Measurements from ENCODE around the gene ANGPTL2. TPM values are rescaled to one million over a fixed set of nuclear protein-coding genes. Genes with fewer than 3 reads are reported as not detected.

Gene ANGPTL2
- polyA plus RNA-seq, 1 of the 3 experiments (the other 2 are of a cell fraction): 12.3 TPM

DNA sequence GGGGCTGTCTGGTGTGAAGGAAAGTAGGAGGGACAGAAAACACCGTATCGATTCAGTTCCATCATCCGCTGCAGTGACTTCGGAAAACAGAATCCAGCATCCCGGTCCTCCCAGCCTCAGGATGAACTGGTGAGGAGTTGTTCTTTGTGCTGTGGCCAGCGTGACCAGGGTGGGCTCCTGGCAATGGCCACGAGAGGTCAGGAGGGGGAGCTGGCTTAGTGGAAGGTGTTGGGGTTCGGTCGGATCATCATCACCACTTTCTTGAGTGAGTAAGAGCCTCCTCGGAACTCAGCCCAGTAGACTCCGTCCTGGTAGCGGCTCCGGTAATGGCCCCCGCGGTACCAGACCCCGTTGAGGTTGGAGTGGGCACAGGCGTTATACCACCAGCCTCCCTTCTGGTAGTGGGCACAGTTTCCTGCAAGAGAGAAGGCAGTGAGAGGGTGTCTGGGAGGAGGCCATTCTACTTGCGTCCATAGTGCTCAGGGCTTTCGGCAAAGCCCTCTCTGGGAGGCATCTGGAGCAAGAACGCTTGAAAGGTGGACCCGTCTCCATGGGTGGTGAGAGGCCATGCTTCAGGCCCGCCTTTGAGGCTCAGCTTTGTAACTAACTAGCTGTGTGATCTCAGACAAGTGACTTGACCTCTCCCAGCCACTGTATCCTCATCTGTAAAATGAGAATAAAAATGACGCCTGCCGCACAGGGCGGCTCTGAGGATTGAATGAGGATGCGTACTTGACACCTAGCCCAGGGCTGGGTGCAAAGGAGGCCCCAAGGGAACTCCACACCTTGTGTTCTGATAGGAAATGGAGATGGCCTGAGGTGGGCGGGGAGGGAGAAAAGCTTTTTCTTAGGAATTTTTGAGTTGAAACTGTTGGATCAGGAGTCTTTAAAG is 33.5 kb downstream of the ANGPTL2 start:
- ChIA-PET POLR2A (no interaction called here), CTCF (interaction anchor here (1.5 kb wide), 1 partner anchor 148 kb away, joined by 3 read pairs; no protein-coding TSS in a partner anchor)
- Histone ChIP-seq H3K9me3 (no peaks in the 10 kb centered on the region), H3K4me3 (ENCODE audit: low read depth in 2 of 2, low read length in 1 of 2) (no peak overlapping the region), H3K9ac (no peak overlapping the region), H3K4me2 (no peak overlapping the region), H3K9me2 (no peaks in the 10 kb centered on the region), H3K36me3 (replicated peaks in 1 of 2; ENCODE audit: control insufficient read depth in 1 of 2, insufficient read depth in 2 of 2, low read length in 1 of 2) (peaks cover 0 to 12% of the 10 kb centered on the region in 2 experiments), H3K4me1 (ENCODE audit: control insufficient read depth in 1 of 2, insufficient read depth in 2 of 2, low read depth in 1 of 2, low read length in 1 of 2) (no peaks in the 10 kb centered on the region; a peak in 1 of 4 replicates), H3F3A (replicated peaks; ENCODE audit: insufficient read depth) (no peaks in the 10 kb centered on the region), H4K20me1 (ENCODE audit: insufficient read depth) (no peaks in the 10 kb centered on the region), H3K27ac (ENCODE audit: low read depth in 2 of 2, low read length in 1 of 2) (no peak overlapping the region), H3K27me3 (ENCODE audit: insufficient read depth) (no peaks in the 10 kb centered on the region), H3K79me2 (ENCODE audit: insufficient read depth) (no peaks in the 10 kb centered on the region), H2AFZ (ENCODE audit: low read depth) (no peak overlapping the region)
- 96% methylated on average over 24 of the region's 27 CpGs for WGBS (ENCODE audit: low lambda C conversion rate)
- DNase-seq: no peak
- TF ChIP-seq IRF3 (IDR thresholded peaks at IDR 0.05; ENCODE audit: low read depth, low read length) (no peak), ZBTB33 (IDR thresholded peaks at IDR 0.05; ENCODE audit: borderline replicate concordance, low read depth) (no peak), USF2 (IDR thresholded peaks at IDR 0.05; ENCODE audit: borderline replicate concordance, low read depth, low read length) (no peak), TCF12 (IDR thresholded peaks at IDR 0.05) (no peak), SMC3 (IDR thresholded peaks at IDR 0.05; ENCODE audit: low read depth, low read length) (no peak), RFX5 (IDR thresholded peaks at IDR 0.05; ENCODE audit: low read length) (no peak)

DNA sequence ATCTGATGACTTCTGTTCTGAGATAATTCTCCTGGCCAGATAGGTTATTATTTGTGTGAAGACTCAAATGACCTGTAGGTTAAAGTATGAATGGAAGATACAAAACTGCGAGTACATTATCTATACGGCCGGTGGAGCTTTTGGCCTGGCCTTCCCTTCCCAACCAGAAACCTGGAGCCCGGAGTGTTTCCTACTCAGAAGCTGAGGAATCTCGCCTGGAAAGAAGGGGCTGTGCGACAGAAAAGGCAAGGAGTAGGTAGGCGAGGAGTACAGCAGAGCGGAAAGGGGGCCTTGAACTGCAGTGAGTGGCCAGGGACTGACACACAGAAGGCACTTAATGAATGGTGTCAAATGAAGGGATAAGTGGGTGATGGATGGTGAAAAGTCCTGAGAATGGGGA is 34.6 kb downstream of the ANGPTL2 start:
- H3K27ac ChIP-seq (ENCODE audit: low read depth in 2 of 2, low read length in 1 of 2): no peak overlapping the region
- ChIA-PET POLR2A (no interaction called here), CTCF (interaction anchor here (1.5 kb wide), 1 partner anchor 147 kb away, joined by 3 read pairs; no protein-coding TSS in a partner anchor)
- no peaks in the 10 kb centered on the region for H3F3A ChIP-seq (replicated peaks; ENCODE audit: insufficient read depth)
- no peaks in the 10 kb centered on the region for H3K27me3 ChIP-seq (ENCODE audit: insufficient read depth)
- no peak overlapping the region for H3K4me2 ChIP-seq
- peaks cover 0 to 12% of the 10 kb centered on the region in 2 experiments for H3K36me3 ChIP-seq (replicated peaks in 1 of 2; ENCODE audit: control insufficient read depth in 1 of 2, insufficient read depth in 2 of 2, low read length in 1 of 2)
- H3K4me1 ChIP-seq (ENCODE audit: control insufficient read depth in 1 of 2, insufficient read depth in 2 of 2, low read depth in 1 of 2, low read length in 1 of 2): no peaks in the 10 kb centered on the region; a peak in 1 of 4 replicates
- no peak for TF ChIP-seq MEF2A (IDR thresholded peaks at IDR 0.05; ENCODE audit: borderline replicate concordance, low read depth)
- TF ChIP-seq, protein P1, sequence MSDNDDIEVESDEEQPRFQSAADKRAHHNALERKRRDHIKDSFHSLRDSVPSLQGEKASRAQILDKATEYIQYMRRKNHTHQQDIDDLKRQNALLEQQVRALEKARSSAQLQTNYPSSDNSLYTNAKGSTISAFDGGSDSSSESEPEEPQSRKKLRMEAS (IDR thresholded peaks at IDR 0.05; ENCODE audit: low read depth): no peak
- no peak for TF ChIP-seq PBX3 (IDR thresholded peaks at IDR 0.05)
- TF ChIP-seq FOSL2 (IDR thresholded peaks at IDR 0.05; ENCODE audit: borderline replicate concordance, low read depth): no peak
- no peak for TF ChIP-seq FOXM1 (IDR thresholded peaks at IDR 0.05; ENCODE audit: low read depth)
- TF ChIP-seq YY1 (IDR thresholded peaks at IDR 0.05; ENCODE audit: low read depth): no peak
- no peak overlapping the region for H3K4me3 ChIP-seq (ENCODE audit: low read depth in 2 of 2, low read length in 1 of 2)
- H3K9me2 ChIP-seq: no peaks in the 10 kb centered on the region
- no peak overlapping the region for H3K9ac ChIP-seq
- no peaks in the 10 kb centered on the region for H3K9me3 ChIP-seq
- DNase-seq: no peak
- no peaks in the 10 kb centered on the region for H3K79me2 ChIP-seq (ENCODE audit: insufficient read depth)
- WGBS (ENCODE audit: low lambda C conversion rate): 91% methylated on average over 8 of the region's 8 CpGs
- H4K20me1 ChIP-seq (ENCODE audit: insufficient read depth): no peaks in the 10 kb centered on the region
- H2AFZ ChIP-seq (ENCODE audit: low read depth): no peak overlapping the region

All from SK-N-SH (cell line).